HG02970 (cell line): Measurements from ENCODE around the gene ARRDC5.
"Not testable (repeated sequence)": the region's sequence is repeated elsewhere in the genome, so short reads cannot be mapped to it uniquely, and the experiment has no call there.

ENCODE experiments used
- ATAC-seq: cut with Tn5 transposase; IDR thresholded peaks from one replicate; pipeline ENCODE4 v1.9.1; 2021; ENCODE audit warnings: mild to moderate bottlenecking, moderate library complexity, moderate number of reproducible peaks; ENCODE audit not compliant: unreplicated experiment, low FRiP score

The ARRDC5 gene

DNA sequence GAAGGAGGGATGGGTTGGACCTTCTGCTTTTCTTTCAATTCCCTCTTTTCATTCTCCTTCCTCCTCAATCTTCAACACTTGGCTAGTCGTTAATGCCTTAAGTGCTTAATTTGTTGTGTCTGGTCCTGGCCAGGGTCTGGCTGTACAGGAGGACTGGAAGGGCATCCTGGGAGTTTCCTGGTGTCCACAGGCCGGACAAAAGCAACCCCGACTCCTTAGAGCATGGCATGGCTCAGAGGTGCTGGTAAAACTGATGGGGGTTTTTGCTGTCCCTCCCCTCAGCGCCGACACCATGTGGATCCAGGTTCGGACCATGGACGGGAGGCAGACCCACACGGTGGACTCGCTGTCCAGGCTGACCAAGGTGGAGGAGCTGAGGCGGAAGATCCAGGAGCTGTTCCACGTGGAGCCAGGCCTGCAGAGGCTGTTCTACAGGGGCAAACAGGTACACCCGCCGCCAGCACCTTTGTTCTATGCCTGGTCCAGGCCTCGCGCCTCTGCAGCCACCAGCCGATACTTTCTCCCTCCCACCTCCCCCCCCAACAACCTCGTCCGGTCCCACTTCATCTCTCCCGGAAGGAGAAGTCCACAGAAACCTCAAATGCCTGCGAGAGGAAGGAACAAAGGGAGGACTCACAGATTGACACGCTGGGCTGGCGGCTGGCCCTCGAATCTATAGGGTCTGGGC is 8.0 kb upstream of the ARRDC5 start:
- ATAC-seq: no peak

- peak; percentile 77 for ATAC-seq
Measured at GRCh38 chr19:4909897-4910593, 7.3 kb upstream of the ARRDC5 start.

GRCh38 chr19:4909156-4909896 is 6.6 kb upstream of the ARRDC5 start, which contains the start of gene UHRF1:
TSS of gene UHRF1 (plus strand) at chr19:4909501. CDS start at chr19:4910886, 1,385 bp downstream.
- no peak for ATAC-seq

DNA sequence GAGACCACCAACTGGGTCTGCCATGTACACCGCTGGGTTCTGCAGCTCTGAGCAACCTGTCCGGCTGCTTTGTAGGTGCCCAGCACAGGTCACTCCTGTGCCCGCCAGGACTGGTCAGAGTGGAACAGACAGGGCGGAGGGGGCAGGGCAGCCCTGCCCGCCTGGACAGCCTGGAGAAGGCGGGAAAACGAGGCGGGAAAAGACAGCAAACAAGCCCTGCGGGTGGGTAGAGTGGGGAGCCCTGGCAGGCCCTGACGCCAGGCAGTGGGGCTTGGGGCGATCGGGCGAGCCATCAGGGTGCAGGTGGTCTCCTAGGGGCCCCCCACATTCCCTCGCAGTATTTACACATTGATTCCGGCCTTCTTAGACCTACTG is 6.1 kb upstream of the ARRDC5 start:
- ATAC-seq: no peak

- no peak for ATAC-seq
Measured at GRCh38 chr19:4908360-4908759, 5.7 kb upstream of the ARRDC5 start.

- ATAC-seq: no peak
Measured at GRCh38 chr19:4906963-4907362, 4.3 kb upstream of the ARRDC5 start.

DNA sequence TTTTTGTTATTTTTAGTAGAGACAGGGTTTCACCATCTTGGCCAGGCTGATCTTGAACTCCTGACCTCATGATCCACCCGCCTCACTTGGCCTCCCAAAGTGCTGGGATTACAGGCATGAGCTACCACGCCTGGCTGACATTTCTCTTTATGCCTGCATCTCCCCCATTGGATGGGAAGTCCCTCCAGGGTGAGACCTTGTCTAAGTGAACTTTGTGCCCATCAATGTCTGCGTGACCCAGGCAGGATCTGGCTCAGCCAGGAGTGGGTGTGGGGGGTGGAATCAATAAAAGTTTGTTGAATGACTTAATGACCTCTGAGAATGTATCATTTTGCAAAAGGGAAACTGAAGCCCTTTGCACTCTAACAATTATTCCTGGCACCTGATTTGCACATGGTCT is 1.8 kb upstream of the ARRDC5 start:
- no peak for ATAC-seq

DNA sequence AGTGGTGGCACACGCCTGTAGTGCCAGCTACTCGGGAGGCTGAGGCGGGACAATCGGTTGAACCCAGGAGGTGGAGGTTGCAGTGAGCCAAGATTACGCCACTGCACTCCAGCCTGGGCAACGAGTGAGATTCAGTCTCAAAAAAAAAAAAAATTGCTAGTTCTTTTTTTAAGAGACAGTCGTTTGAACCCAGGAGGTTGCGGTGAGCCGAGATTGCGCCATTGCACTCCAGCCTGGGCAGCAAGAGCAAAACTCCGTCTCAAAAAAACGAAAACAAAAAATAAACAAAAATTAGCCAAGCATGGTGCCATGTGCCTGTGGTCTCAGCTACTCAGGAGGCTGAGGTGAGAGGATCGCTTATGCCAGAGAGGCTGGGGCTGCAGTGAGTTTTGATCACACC is 1.8 kb downstream of the ARRDC5 start:
- ATAC-seq: not testable (repeated sequence)

- ATAC-seq: no peak
Measured at GRCh38 chr19:4897146-4897545, 5.5 kb downstream of the ARRDC5 start.

DNA sequence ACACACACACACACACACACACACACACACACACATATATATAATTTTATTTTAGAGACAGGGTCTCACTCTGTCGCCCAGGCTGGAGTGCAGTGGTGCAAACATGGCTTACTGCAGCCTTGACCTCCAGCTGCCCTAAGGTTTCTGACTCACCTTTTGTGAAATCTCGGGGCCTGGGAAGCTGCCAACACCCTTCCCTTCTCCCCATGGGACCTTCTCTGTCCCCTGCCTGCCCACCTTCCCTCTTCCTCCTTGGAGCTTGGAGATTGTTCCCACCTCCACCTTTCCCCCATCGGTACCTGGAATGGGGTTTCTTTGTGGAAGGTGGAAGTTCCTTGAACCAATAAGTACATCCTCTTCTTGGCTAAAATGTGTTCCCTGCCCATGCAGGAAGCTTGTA is 6.3 kb downstream of the ARRDC5 start:
- ATAC-seq: no peak

GRCh38 chr19:4892962-4893361 is 9.7 kb downstream of the ARRDC5 start:
- not testable (repeated sequence) for ATAC-seq

DNA sequence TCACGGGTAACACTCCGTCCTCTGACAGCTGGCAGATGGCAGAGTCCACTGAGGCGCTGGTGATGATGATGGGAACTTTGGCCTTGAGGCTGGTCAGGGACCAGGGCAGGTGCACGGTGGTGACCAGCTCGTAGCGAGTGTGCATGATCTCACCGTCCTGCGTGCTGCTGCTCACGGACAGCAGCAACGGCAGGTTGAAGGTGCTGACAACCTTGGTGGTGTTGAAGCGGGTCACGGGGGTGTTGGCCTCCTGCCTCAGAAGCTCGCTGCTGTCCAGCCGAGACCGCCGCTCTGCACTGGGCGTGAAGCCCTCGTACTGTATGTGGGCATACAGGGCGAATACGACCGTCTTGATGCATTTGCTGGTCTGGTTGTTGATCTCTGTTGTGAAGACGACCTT is 11.6 kb downstream of the ARRDC5 start:
- no peak for ATAC-seq

GRCh38 chr19:4889034-4889815 is 13.5 kb downstream of the ARRDC5 start:
- no peak for ATAC-seq

GRCh38 chr19:4887803-4888202 is 14.9 kb downstream of the ARRDC5 start:
- not testable (repeated sequence) for ATAC-seq

GRCh38 chr19:4884993-4885392 is 17.7 kb downstream of the ARRDC5 start:
- ATAC-seq: not testable (repeated sequence)

DNA sequence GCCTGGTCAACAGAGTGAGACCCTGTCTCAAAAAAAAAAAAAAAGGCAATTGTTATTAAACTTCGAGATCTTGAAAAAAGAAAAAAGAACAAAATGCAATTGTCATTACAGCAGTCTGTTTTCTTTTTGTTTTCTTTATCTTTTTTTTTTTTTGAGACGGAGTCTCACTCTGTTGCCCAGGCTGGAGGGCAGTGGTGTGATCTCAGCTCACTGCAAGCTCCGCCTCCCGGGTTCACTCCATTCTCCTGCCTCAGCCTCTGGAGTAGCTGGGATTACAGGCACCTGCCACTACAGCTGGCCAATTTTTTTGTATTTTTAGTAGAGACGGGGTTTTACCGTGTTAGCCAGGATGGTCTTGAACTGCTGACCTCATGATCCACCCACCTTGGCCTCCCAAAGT is 19.8 kb downstream of the ARRDC5 start:
- not testable (repeated sequence) for ATAC-seq

GRCh38 chr19:4879041-4879440 is 23.7 kb downstream of the ARRDC5 start:
- ATAC-seq: no peak

GRCh38 chr19:4878491-4878968 is 24.2 kb downstream of the ARRDC5 start:
- ATAC-seq: no peak

GRCh38 chr19:4877753-4878490 is 24.8 kb downstream of the ARRDC5 start:
- no peak for ATAC-seq

- ATAC-seq: no peak
Measured at GRCh38 chr19:4873930-4874329, 28.8 kb downstream of the ARRDC5 start.
